CD14-positive monocyte (primary cell): Measurements from ENCODE around the gene TSEN54. TPM values are rescaled to one million over a fixed set of nuclear protein-coding genes. Genes with fewer than 3 reads are reported as not detected.
A peak's percentile ranks its signal among the peaks of the same experiment; 100 is the strongest.

Experiments used
- DNase-seq, 3 donors: peaks; one replicate each; pipeline ENCODE4 v3.0.0-alpha.2; 2011 to 2022
- H2AFZ ChIP-seq: 2 replicates; pipeline ENCODE4 v1.6.0; 2012; ENCODE audit warnings: mild to moderate bottlenecking, low read depth, low read length, inconsistent platforms; ENCODE audit not compliant: insufficient read depth, poor library complexity, severe bottlenecking
- H3K27ac ChIP-seq, 2 donors: 1 replicate in 1 of 2; 2 replicates in 1 of 2; pipeline ENCODE4 v1.5.1; 2012 to 2013; ENCODE audit warnings: low read length in 2 of 2, control low read depth in 1 of 2, inconsistent platforms in 1 of 2, low read depth in 1 of 2, mild to moderate bottlenecking in 1 of 2
- H3K27me3 ChIP-seq, 2 donors: one replicate each; pipeline versions ENCODE4 v1.6.0 to v1.6.1; 2011 to 2013; ENCODE audit warnings: low read length in 2 of 2; ENCODE audit not compliant: control insufficient read depth in 2 of 2, insufficient read depth in 2 of 2
- H3K36me3 ChIP-seq, 2 donors: replicated peaks in 1 of 2; 1 replicate in 1 of 2; 2 replicates in 1 of 2; pipeline versions ENCODE4 v1.5.1 to v1.6.1; 2012 to 2013; ENCODE audit warnings: low read length in 2 of 2, control low read depth in 1 of 2, inconsistent platforms in 1 of 2, mild to moderate bottlenecking in 1 of 2; ENCODE audit not compliant: insufficient read depth in 2 of 2, control insufficient read depth in 1 of 2
- H3K4me1 ChIP-seq, 2 donors: 1 replicate in 1 of 2; 2 replicates in 1 of 2; pipeline versions ENCODE4 v1.5.1 to v1.6.1; 2012 to 2013; ENCODE audit warnings: low read length in 2 of 2, control low read depth in 1 of 2, inconsistent platforms in 1 of 2, mild to moderate bottlenecking in 1 of 2, moderate library complexity in 1 of 2; ENCODE audit not compliant: insufficient read depth in 2 of 2, control insufficient read depth in 1 of 2
- H3K4me2 ChIP-seq: replicated peaks from 2 replicates; pipeline ENCODE3; 2012; ENCODE audit warnings: low read length, moderate library complexity, mild to moderate bottlenecking; ENCODE audit not compliant: poor library complexity, severe bottlenecking; ENCODE audit errors: extremely low read depth
- H3K4me3 ChIP-seq, 3 experiments: fragments of 200-600 bp in 1 of 3; sonication (generic) in 1 of 3; replicated peaks in 1 of 3; 1 replicate in 2 of 3; 2 replicates in 1 of 3; pipeline ENCODE4 v1.5.1; 2011 to 2013; ENCODE audit warnings: low read length in 3 of 3, mild to moderate bottlenecking in 3 of 3, control low read depth in 2 of 3, low read depth in 2 of 3, inconsistent platforms in 1 of 3, moderate library complexity in 1 of 3
- H3K79me2 ChIP-seq: 2 replicates; pipeline ENCODE4 v1.6.0; 2012; ENCODE audit warnings: mild to moderate bottlenecking, control low read depth, inconsistent platforms, low read length, moderate library complexity; ENCODE audit not compliant: insufficient read depth
- H3K9ac ChIP-seq: 2 replicates; pipeline ENCODE4 v1.6.0; 2017; ENCODE audit warnings: low read length, mild to moderate bottlenecking; ENCODE audit not compliant: insufficient read depth, poor library complexity, severe bottlenecking
- H3K9me3 ChIP-seq, 2 donors: replicated peaks in 1 of 2; 1 replicate in 1 of 2; 2 replicates in 1 of 2; pipeline versions ENCODE4 v1.5.1 to v1.6.1; 2012 to 2013; ENCODE audit warnings: low read length in 2 of 2, control low read depth in 1 of 2; ENCODE audit not compliant: control insufficient read depth in 1 of 2, insufficient read depth in 1 of 2
- H4K20me1 ChIP-seq: 2 replicates; pipeline ENCODE4 v1.6.0; 2012; ENCODE audit warnings: mild to moderate bottlenecking, low read length, control low read depth, moderate library complexity; ENCODE audit not compliant: insufficient read depth
- H3K27ac Mint-ChIP-seq, 7 donors: one replicate each; pipeline ENCODE4 v1.8.0; 2020; ENCODE audit warnings: mild to moderate bottlenecking in 7 of 7, mixed read lengths in 7 of 7, moderate library complexity in 6 of 7, inconsistent platforms in 2 of 7
- H3K27me3 Mint-ChIP-seq, 3 donors: one replicate each; pipeline ENCODE4 v1.8.0; 2021 to 2022; ENCODE audit warnings: low read depth in 3 of 3, mild to moderate bottlenecking in 3 of 3, mixed read lengths in 3 of 3, moderate library complexity in 3 of 3, inconsistent platforms in 1 of 3
- H3K36me3 Mint-ChIP-seq, 2 donors: one replicate each; pipeline ENCODE4 v1.8.0; 2020; ENCODE audit warnings: mixed read lengths in 2 of 2, inconsistent platforms in 1 of 2, mild to moderate bottlenecking in 1 of 2
- H3K4me1 Mint-ChIP-seq: one replicate; pipeline ENCODE4 v1.8.0; 2020; ENCODE audit warnings: mild to moderate bottlenecking, mixed read lengths
- H3K4me3 Mint-ChIP-seq, 2 donors: one replicate each; pipeline ENCODE4 v1.8.0; 2020; ENCODE audit warnings: mild to moderate bottlenecking in 2 of 2, mixed read lengths in 2 of 2, moderate library complexity in 1 of 2
- H3K9me3 Mint-ChIP-seq, 7 donors: one replicate each; pipeline ENCODE4 v1.8.0; 2020 to 2022; ENCODE audit warnings: mixed read lengths in 7 of 7, mild to moderate bottlenecking in 6 of 7, moderate library complexity in 6 of 7, inconsistent platforms in 2 of 7
- CTCF ChIP-seq: fragments of 200-600 bp; IDR thresholded peaks from one replicate; pipeline ENCODE4 v1.8.0; 2022; ENCODE audit warnings: antibody characterized with exemption, mild to moderate bottlenecking
- WGBS: methylation state at CpG from one replicate; pipeline ENCODE4 v1.1.5; 2013; ENCODE audit warnings: missing lambda C conversion rate; ENCODE audit not compliant: insufficient coverage; 5-methylcytosine and 5-hydroxymethylcytosine counted together
- intact Hi-C, 2 donors: fragments of 100-400 bp; cut with micrococcal nuclease; formaldehyde crosslinking; loops; one replicate each; pipeline versions ENCODE4 v1.15.0 to v1.15.1; 2023
- polyA plus RNA-seq, 3 donors: library from polyadenylated mRNA; depleted of rRNA in 1 of 3; unstranded in 2 of 3; stranded (reverse) in 1 of 3; fragments of 300-500 nt in 2 of 3; fragments of >200 nt in 1 of 3; fragmentation: Illumina TruSeq in 2 of 3; gene quantifications; 1 replicate in 2 of 3; 2 replicates in 1 of 3; pipeline ENCODE4 v1.2.3, GENCODE V29; 2012 to 2021

Gene TSEN54
- polyA plus RNA-seq, 3 donors: 10.3 to 13.6 (median 11.8) TPM

- peaks cover 12% of the 10 kb centered on the region for H3K4me1 Mint-ChIP-seq
- H3K27ac Mint-ChIP-seq: peak overlapping the region in 2 of 7 donors; percentile 23 to 73
- H3K36me3 Mint-ChIP-seq: peaks cover 60 to 87% of the 10 kb centered on the region in 2 donors
- intact Hi-C loops: no loop called here
- no peaks in the 10 kb centered on the region for H4K20me1 ChIP-seq
- TF ChIP-seq CTCF: no peak
- H3K9me3 Mint-ChIP-seq: no peaks in the 10 kb centered on the region
- H3K27ac ChIP-seq: no peak overlapping the region
- H3K9me3 ChIP-seq: no peaks in the 10 kb centered on the region
- no peak overlapping the region for H3K4me3 Mint-ChIP-seq
- H3K79me2 ChIP-seq: peaks cover 5% of the 10 kb centered on the region
- H3K9ac ChIP-seq: no peak overlapping the region
- H3K27me3 Mint-ChIP-seq: peaks cover 0 to 2% (median 0%) of the 10 kb centered on the region in 3 donors
- H3K4me3 ChIP-seq: no peak overlapping the region
- no peak overlapping the region for H2AFZ ChIP-seq
- peaks cover 7% of the 10 kb centered on the region in 2 donors for H3K4me1 ChIP-seq
- 95% methylated on average over 23 of the region's 23 CpGs for WGBS
- no peak overlapping the region for H3K4me2 ChIP-seq
- DNase-seq: no peak
- no peaks in the 10 kb centered on the region for H3K27me3 ChIP-seq
- H3K36me3 ChIP-seq: peaks cover 71 to 79% of the 10 kb centered on the region in 2 donors
Measured at GRCh38 chr17:75492555-75493168, 23.7 kb upstream of the TSEN54 start.

- H3K9me3 ChIP-seq: no peaks in the 10 kb centered on the region
- Mint-ChIP-seq H3K27me3 (peaks cover 0 to 2% (median under 1%) of the 10 kb centered on the region in 3 donors), H3K9me3 (no peaks in the 10 kb centered on the region), H3K27ac (no peak overlapping the region), H3K4me1 (peaks cover 15% of the 10 kb centered on the region), H3K36me3 (peaks cover 70 to 93% of the 10 kb centered on the region in 2 donors), H3K4me3 (no peak overlapping the region)
- no peaks in the 10 kb centered on the region for H3K27me3 ChIP-seq
- no peak overlapping the region for H3K9ac ChIP-seq
- H3K79me2 ChIP-seq: no peaks in the 10 kb centered on the region
- H3K27ac ChIP-seq: no peak overlapping the region
- no peak for DNase-seq
- no peaks in the 10 kb centered on the region for H4K20me1 ChIP-seq
- H3K4me3 ChIP-seq: no peak overlapping the region
- intact Hi-C loops: no loop called here
- no peak for TF ChIP-seq CTCF
- no peak overlapping the region for H3K4me2 ChIP-seq
- H2AFZ ChIP-seq: no peak overlapping the region
- 98% methylated on average over 20 of the region's 23 CpGs for WGBS
- no peaks in the 10 kb centered on the region for H3K4me1 ChIP-seq
- H3K36me3 ChIP-seq: peaks cover 74 to 88% of the 10 kb centered on the region in 2 donors
Measured at GRCh38 chr17:75493476-75494129, 22.7 kb upstream of the TSEN54 start.
